Measurements from ENCODE around the gene PITX1. TPM values are rescaled to one million over a fixed set of nuclear protein-coding genes. Genes with fewer than 3 reads are reported as not detected.

PITX1 gene
- total RNA-seq, 1 donor from 2014 or later, result not detected

GRCh38 chr5:135062216-135063055 lies 28.4 kb upstream of the PITX1 start:
- DNase-seq (ENCODE audit: extremely low read depth, low read depth, low spot score), result no peak

GRCh38 chr5:135061001-135061400 lies 27.0 kb upstream of the PITX1 start:
- DNase-seq (ENCODE audit: extremely low read depth, low read depth, low spot score), result no peak

- DNase-seq (ENCODE audit: extremely low read depth, low read depth, low spot score), result no peak
Measured at GRCh38 chr5:135060021-135060420, 26.0 kb upstream of the PITX1 start.

- DNase-seq (ENCODE audit: extremely low read depth, low read depth, low spot score), result no peak
Measured at GRCh38 chr5:135059000-135059923, 25.2 kb upstream of the PITX1 start.

- DNase-seq (ENCODE audit: extremely low read depth, low read depth, low spot score), result no peak
Measured at GRCh38 chr5:135058331-135058732, 24.3 kb upstream of the PITX1 start.

GRCh38 chr5:135057233-135057632 lies 23.2 kb upstream of the PITX1 start:
- no peak for DNase-seq (ENCODE audit: extremely low read depth, low read depth, low spot score)

GRCh38 chr5:135056316-135057030 lies 22.4 kb upstream of the PITX1 start:
- no peak for DNase-seq (ENCODE audit: extremely low read depth, low read depth, low spot score)

- DNase-seq (ENCODE audit: extremely low read depth, low read depth, low spot score), result no peak
Measured at GRCh38 chr5:135055396-135055795, 21.4 kb upstream of the PITX1 start.

- DNase-seq (ENCODE audit: extremely low read depth, low read depth, low spot score), result no peak
Measured at GRCh38 chr5:135054546-135054945, 20.5 kb upstream of the PITX1 start.

GRCh38 chr5:135053989-135054388 lies 20.0 kb upstream of the PITX1 start:
- DNase-seq (ENCODE audit: extremely low read depth, low read depth, low spot score), result no peak

GRCh38 chr5:135053278-135053677 lies 19.2 kb upstream of the PITX1 start:
- no peak for DNase-seq (ENCODE audit: extremely low read depth, low read depth, low spot score)

- no peak for DNase-seq (ENCODE audit: extremely low read depth, low read depth, low spot score)
Measured at GRCh38 chr5:135052511-135053145, 18.6 kb upstream of the PITX1 start.

- DNase-seq (ENCODE audit: extremely low read depth, low read depth, low spot score), result no peak
Measured at GRCh38 chr5:135051872-135052271, 17.8 kb upstream of the PITX1 start.

- DNase-seq (ENCODE audit: extremely low read depth, low read depth, low spot score), result no peak
Measured at GRCh38 chr5:135051399-135051798, 17.4 kb upstream of the PITX1 start.

GRCh38 chr5:135050244-135050767 lies 16.3 kb upstream of the PITX1 start:
- DNase-seq (ENCODE audit: extremely low read depth, low read depth, low spot score), result no peak

GRCh38 chr5:135048930-135049329 lies 14.9 kb upstream of the PITX1 start:
- DNase-seq (ENCODE audit: extremely low read depth, low read depth, low spot score), result no peak

- no peak for DNase-seq (ENCODE audit: extremely low read depth, low read depth, low spot score)
Measured at GRCh38 chr5:135048286-135048685, 14.3 kb upstream of the PITX1 start.

GRCh38 chr5:135047347-135047695 lies 13.3 kb upstream of the PITX1 start:
- DNase-seq (ENCODE audit: extremely low read depth, low read depth, low spot score), result no peak

- DNase-seq (ENCODE audit: extremely low read depth, low read depth, low spot score), result no peak
Measured at GRCh38 chr5:135046661-135047346, 12.8 kb upstream of the PITX1 start.

- no peak for DNase-seq (ENCODE audit: extremely low read depth, low read depth, low spot score)
Measured at GRCh38 chr5:135045488-135045887, 11.5 kb upstream of the PITX1 start.
